DMS114 treated with DMSO at 0.1 percent for 48 hours (cell line): ENCODE data around the gene CILP2.

Experiments
- DNase-seq: peaks from one replicate; lab custom pipeline; 2025; ENCODE audit not compliant: unreplicated experiment; lab: John Stamatoyannopoulos, UW

CILP2 gene

DNA sequence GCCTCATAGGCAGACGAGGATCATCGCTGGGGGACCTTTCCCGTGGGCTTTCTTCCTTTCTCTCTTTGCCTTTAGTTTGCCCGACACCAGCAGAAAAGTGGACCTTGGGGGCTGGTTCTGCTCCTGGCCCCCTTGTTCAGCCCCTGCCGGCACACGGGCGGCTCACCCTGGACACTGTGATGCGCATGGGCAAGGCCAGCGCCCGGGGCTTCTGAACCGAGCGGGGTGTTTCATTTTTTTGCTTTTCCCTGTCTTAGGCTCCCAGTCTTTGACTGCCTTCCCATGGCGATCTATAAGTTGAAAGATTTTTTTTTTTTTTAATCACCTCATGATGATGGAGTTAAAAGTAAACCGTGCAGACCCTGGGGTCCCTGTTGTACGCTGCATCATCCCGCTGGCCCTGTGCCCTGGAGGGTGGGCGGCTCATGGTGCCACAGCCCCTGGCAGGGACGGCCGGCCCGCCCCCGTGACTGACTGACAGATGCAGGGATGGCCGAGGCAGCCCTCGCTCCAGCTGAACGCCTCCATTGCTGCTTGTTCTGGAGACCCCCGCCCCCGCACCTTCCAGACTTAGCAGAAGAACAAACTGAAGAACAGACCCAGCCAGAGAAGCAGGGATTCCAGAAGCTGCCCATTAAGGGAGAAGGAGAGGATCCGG, 32.3 kb upstream of the CILP2 start:
- no peak for DNase-seq

- DNase-seq, result no peak
Measured at GRCh38 chr19:19506592-19506991, 31.5 kb upstream of the CILP2 start.

DNA sequence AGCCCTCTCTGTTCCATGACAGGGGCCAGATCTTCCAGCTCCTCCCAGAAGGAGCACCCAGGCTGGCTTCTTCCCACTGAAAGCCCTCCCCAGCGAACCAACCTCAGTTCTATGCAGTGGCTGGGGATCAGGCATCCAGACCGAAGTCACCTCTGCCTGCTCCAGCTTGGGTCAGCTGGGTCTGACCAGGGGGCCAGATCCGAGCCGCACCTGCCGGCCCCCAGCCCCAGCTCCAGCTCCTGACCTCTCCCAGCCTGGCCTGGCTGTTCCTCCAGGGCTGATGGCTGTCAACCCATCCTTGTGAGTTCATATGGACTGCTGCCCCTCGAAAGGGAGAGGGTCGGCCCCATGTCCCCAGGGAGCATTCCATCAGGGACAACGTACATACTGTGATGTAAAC, 30.7 kb upstream of the CILP2 start:
- no peak for DNase-seq

GRCh38 chr19:19508217-19508616, 29.8 kb upstream of the CILP2 start:
- no peak for DNase-seq

GRCh38 chr19:19510432-19510831, 27.6 kb upstream of the CILP2 start:
- no peak for DNase-seq

DNA sequence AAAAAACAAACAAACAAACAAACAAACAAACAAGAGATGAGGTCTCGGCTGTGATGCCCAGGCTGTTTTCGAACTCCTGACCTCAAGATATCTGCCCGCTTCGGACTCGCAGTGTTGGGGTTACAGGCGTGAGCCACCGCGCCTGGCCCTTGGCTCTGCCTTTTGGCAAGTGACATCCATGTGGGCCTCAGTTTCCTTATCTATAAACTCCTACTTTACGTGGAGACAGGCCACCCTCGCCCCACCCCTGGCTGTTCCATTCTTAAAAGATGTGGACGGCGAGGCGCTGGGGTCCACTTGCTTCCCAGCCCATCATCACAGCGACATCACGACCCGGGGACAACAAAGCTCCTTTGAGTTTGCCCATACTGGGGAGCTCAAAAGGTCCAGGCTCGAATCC, 24.4 kb upstream of the CILP2 start:
- no peak for DNase-seq

- no peak for DNase-seq
Measured at GRCh38 chr19:19514215-19514657, 23.8 kb upstream of the CILP2 start.

- no peak for DNase-seq
Measured at GRCh38 chr19:19514881-19515641, 23.0 kb upstream of the CILP2 start, which contains the start of gene TSSK6. Gene TSSK6, minus strand, starts transcription at chr19:19515548. Its CDS starts 121 bp downstream, at chr19:19515427.

GRCh38 chr19:19515642-19516519, 22.2 kb upstream of the CILP2 start, which contains the start of gene NDUFA13:
Gene NDUFA13, plus strand, starts transcription at chr19:19516225. Its CDS starts 14 bp downstream, at chr19:19516239.
- peak; percentile 84 for DNase-seq

DNA sequence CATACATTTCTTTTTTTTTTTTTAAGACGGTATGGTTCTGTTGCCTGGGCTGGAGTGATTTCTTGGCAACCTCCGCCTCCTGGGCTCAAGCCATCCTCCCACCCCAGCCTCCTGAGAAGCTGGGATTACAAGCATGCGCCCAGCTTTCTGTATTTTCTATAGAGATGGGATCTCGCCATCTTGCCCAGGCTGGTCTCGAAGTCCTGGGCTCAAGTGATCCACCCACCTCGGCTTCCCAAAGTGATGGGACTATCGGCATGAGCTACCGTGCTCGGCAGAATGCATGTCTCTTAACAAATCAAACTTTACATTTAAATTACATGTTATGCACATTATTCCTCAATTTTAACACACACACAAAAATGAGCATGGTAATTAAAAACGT, 20.8 kb upstream of the CILP2 start:
- no peak for DNase-seq

GRCh38 chr19:19520989-19521388, 17.1 kb upstream of the CILP2 start:
- no peak for DNase-seq

GRCh38 chr19:19523177-19523576, 14.9 kb upstream of the CILP2 start:
- DNase-seq, result no peak

DNA sequence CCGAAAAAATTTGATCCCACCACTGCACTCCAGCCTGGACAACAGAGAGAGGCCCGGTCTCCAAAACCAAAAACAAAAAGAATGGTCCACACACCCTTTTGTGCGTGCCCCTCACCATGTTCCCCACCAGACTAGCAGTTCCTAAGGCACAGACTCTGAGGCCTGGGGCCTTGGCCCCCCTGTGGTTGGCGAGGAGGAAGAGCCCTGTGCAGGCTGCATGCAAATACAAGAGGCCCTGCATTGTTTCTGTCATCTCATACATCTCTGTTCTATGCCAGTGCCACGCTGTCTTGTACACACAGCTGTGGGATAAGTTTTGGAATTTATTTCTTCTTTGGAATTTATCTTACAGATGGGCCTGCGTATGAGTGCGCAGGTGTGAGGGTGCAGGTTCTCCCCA, 14.0 kb upstream of the CILP2 start:
- no peak for DNase-seq

DNA sequence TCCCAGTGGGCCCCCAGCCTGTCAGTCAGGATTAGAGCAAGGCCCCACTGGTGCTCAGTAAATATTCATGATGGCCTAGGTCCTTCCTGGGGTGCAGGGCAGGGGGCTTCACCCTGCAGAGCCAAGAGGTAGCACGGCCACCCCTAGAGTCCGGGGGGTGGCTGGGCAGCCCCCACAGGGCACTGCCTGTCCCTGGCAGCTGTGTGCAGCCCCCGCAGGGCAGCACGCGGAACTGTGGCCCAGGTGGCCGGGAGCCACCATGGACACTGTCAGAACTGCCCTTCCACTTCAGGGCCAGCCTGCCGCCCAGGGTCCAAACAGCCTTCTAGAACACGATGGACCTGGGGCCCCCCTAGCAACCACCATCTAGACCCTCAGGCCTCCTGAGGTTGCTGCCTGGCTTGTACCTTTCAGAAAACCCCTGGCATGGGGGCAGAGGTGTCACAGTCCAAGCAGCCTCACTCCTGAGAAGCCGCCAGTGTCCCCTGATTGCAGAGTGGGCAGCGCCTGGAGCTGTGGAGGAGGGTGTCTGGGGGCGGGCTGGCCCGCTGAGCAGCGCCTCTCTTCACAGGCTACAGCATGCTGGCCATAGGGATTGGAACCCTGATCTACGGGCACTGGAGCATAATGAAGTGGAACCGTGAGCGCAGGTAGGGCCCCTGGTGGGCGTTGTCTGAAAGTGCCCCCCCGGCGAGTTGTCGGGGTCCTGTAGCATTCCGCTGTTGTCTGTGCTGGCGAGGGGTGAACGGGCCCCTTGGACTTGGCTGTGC, 12.3 kb upstream of the CILP2 start:
- no peak for DNase-seq

- no peak for DNase-seq
Measured at GRCh38 chr19:19526581-19527370, 11.3 kb upstream of the CILP2 start.

DNA sequence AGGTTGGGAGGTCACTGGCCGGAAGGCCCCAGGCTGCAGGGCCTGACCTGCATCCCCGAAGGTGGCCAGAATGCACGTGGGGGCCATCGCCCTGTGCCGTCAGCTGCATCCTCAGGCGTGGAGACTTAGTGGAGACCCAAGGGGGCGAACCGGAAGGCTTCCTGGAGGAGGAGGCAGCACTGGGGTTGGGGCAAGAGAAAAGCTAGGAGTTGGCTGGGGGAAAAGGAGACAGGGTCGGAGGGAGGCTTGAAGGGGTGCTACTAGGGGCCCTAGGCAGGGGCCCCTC, 10.8 kb upstream of the CILP2 start:
- no peak for DNase-seq

DNA sequence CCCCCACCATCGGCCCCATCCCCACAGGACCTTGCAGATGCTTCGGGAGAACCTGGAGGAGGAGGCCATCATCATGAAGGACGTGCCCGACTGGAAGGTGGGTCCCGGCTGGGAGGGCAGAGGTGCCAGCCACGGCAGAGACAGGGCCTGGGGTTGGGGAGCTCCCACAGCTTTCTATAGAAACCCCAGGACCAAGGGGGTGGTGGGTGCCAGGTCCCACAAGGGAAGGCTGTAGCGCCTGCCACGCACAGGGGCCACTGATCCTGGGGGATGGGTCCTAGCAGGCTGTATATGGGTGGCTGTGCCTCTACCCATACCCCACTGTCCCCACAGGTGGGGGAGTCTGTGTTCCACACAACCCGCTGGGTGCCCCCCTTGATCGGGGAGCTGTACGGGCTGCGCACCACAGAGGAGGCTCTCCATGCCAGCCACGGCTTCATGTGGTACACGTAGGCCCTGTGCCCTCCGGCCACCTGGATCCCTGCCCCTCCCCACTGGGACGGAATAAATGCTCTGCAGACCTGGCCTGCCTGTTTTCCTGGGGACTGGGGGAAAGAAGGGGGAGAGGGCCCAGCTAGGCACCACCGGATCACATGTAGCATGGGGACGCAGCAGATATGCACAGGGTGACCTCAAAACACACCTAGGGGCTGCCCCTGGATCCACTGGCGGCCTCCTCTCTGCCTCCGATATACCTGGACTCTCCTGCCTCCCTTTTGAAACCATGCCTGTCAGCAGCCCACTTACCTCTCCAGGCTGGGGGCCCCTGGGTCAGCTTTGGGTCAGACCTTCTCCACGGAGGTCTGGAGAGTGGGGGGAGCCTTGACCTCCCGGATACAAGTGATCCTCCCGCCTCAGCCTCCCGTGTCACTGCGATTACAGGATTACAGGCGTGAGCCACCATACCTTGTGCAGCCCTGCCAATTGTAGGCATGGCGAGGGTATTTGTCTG, 10.1 kb upstream of the CILP2 start:
- no peak for DNase-seq

- DNase-seq, result no peak
Measured at GRCh38 chr19:19528721-19529490, 9.2 kb upstream of the CILP2 start, which contains the start of gene YJEFN3. Gene YJEFN3, plus strand, starts transcription at chr19:19528911. Its CDS starts 22 bp downstream, at chr19:19528933.
